Measurements from ENCODE around the gene VPS26C.

The VPS26C gene

DNA sequence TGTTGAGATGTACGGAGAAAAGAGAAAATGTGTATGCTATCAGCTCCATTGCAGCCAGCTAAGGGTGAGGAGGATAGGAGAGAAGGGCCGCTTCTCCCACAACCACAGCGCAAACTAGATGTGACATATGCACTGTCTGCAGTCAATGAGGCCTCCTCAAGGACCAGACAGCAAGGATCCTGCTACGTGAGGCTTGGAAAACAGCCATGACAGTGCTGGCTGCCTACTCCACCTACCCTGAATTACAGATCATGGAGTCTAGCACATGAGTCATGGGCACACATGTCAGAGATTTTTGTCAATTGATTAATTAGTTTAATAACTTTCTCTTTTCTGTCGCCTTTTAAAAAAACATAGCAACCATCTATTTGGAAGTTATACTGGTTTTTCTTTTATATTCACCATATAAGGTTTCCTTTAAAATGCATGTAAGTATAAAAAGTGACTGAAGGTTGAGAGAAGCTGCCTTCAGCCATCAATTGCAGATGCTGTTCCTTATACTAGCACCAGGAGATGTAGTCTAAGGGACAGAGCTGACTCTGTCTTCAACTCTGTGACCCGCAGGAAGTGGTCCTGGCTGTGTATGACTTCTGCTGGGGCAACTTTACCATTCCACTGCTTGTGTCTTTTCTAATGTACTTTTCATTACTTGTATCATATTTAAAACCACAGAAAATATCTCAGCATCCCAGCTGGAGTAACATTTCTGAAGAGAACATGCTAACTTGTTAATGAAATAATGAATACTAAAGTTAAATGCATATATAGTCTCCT lies 3.1 kb downstream of the VPS26C start:
- no peak for TF ChIP-seq TAF1 (IDR thresholded peaks at IDR 0.05; ENCODE audit: borderline replicate concordance, insufficient read depth, low read length)
- TF ChIP-seq FOXP2 (optimal IDR thresholded peaks at IDR 0.05; ENCODE audit: borderline replicate concordance, extremely low read depth, extremely low read length, insufficient read depth): no peak
- TF ChIP-seq, protein P1, sequence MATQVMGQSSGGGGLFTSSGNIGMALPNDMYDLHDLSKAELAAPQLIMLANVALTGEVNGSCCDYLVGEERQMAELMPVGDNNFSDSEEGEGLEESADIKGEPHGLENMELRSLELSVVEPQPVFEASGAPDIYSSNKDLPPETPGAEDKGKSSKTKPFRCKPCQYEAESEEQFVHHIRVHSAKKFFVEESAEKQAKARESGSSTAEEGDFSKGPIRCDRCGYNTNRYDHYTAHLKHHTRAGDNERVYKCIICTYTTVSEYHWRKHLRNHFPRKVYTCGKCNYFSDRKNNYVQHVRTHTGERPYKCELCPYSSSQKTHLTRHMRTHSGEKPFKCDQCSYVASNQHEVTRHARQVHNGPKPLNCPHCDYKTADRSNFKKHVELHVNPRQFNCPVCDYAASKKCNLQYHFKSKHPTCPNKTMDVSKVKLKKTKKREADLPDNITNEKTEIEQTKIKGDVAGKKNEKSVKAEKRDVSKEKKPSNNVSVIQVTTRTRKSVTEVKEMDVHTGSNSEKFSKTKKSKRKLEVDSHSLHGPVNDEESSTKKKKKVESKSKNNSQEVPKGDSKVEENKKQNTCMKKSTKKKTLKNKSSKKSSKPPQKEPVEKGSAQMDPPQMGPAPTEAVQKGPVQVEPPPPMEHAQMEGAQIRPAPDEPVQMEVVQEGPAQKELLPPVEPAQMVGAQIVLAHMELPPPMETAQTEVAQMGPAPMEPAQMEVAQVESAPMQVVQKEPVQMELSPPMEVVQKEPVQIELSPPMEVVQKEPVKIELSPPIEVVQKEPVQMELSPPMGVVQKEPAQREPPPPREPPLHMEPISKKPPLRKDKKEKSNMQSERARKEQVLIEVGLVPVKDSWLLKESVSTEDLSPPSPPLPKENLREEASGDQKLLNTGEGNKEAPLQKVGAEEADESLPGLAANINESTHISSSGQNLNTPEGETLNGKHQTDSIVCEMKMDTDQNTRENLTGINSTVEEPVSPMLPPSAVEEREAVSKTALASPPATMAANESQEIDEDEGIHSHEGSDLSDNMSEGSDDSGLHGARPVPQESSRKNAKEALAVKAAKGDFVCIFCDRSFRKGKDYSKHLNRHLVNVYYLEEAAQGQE (IDR thresholded peaks at IDR 0.05; ENCODE audit: insufficient read depth in 1 of 2, low read depth in 2 of 2, low read length in 2 of 2): no peak
- TF ChIP-seq POLR2AphosphoS5 (IDR thresholded peaks at IDR 0.05; ENCODE audit: low read depth, low read length): no peak
- no peak for TF ChIP-seq SIN3A (IDR thresholded peaks at IDR 0.05; ENCODE audit: borderline replicate concordance, insufficient read depth, low read length)

DNA sequence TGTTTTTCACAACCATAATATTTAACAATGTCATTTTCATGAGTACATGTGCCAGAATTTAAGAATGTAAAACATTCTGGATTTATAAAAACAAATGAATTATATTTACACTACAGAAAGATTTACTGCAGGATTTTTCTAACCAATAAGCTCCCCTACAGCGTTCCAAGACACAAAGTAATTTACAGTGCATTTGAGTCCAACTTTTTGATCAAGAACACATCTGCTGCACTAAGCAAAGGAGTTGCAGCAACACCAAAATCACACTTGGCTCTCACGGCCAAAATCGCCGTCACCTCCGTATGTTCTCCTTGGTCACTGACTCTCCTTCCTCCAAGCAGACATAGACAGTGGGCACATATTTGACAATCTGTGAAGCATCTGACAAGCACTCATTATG lies 7.7 kb downstream of the VPS26C start:
- TF ChIP-seq TAF1 (IDR thresholded peaks at IDR 0.05; ENCODE audit: borderline replicate concordance, insufficient read depth, low read length) (no peak), POLR2AphosphoS5 (IDR thresholded peaks at IDR 0.05; ENCODE audit: low read depth, low read length) (no peak), FOXP2 (optimal IDR thresholded peaks at IDR 0.05; ENCODE audit: borderline replicate concordance, extremely low read depth, extremely low read length, insufficient read depth) (no peak), SIN3A (IDR thresholded peaks at IDR 0.05; ENCODE audit: borderline replicate concordance, insufficient read depth, low read length) (no peak)
- TF ChIP-seq, protein P1 (IDR thresholded peaks at IDR 0.05; ENCODE audit: insufficient read depth in 1 of 2, low read depth in 2 of 2, low read length in 2 of 2): no peak

DNA sequence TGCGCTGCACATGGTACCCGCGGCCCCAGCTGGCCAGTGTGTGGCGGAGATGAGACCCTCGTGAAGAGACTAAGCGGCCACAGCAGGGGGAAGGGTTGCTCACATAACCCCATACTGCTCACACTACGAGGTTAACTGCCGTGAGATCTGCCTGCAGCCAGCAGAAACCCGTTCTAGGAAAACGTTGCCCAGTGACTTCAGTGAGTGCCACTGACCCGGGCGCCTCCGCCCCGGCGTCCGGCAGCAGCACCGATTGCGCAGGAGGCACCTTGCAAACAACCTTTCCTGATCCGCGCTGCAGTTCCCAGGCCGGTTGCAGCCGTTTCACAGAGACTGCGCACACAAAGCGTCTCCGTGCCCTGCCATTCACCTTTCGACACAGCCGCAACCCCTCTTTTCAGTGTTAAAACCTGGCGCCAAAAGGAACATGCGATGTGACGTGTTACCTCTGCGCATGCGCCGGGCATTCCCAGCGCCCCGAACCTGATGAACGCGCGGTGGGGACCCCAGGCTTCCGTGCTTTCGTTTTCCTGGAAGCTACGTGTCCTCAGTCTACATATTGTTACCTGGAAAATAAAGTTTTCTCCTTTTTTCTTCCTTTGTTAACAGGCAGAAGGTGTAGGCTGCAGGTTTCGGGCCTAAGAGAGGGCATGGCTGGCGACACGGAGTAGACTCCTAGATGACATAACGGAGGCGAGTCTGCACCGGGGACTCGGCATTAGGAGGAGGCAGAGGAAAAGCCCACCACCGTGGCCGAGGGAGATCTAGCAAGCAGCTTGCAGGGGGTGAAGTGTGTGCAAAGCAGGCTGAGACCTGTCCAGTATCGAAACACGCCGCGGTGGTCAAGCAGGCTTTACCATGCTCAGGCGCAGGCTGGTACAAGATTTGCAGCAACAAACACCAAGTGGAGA lies 8.9 kb downstream of the VPS26C start:
- TF ChIP-seq TAF1 (IDR thresholded peaks at IDR 0.05; ENCODE audit: borderline replicate concordance, insufficient read depth, low read length) (no peak), SIN3A (IDR thresholded peaks at IDR 0.05; ENCODE audit: borderline replicate concordance, insufficient read depth, low read length) (no peak), POLR2AphosphoS5 (IDR thresholded peaks at IDR 0.05; ENCODE audit: low read depth, low read length) (peak; percentile 57), FOXP2 (optimal IDR thresholded peaks at IDR 0.05; ENCODE audit: borderline replicate concordance, extremely low read depth, extremely low read length, insufficient read depth) (no peak)
- TF ChIP-seq, protein P1 (IDR thresholded peaks at IDR 0.05; ENCODE audit: insufficient read depth in 1 of 2, low read depth in 2 of 2, low read length in 2 of 2): no peak

DNA sequence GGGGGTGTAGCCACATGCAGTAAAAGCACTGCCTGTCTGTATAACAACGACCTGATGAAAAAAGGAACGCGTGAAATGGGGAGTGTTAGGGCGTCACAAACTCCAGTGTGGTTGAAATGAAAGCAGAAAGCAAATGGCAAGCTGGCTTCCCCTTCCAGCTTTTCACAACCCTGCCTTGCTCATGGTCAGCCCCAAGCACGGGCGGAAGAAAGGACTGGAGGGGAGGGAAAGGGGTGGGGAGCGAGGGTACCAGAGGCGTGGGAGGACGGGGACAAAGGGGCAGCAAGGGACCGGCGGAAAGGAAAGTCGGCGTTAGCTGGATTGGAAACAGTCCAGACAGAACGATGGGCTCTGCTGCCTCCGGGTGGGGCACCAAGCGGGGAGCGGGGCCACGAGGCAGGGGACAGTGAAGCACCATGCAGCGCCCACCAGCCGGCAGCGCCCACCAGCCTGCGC lies 9.6 kb downstream of the VPS26C start:
- TF ChIP-seq, protein P1 (IDR thresholded peaks at IDR 0.05; ENCODE audit: insufficient read depth in 1 of 2, low read depth in 2 of 2, low read length in 2 of 2): no peak
- TF ChIP-seq POLR2AphosphoS5 (IDR thresholded peaks at IDR 0.05; ENCODE audit: low read depth, low read length): peak; percentile 52
- no peak for TF ChIP-seq FOXP2 (optimal IDR thresholded peaks at IDR 0.05; ENCODE audit: borderline replicate concordance, extremely low read depth, extremely low read length, insufficient read depth)
- no peak for TF ChIP-seq SIN3A (IDR thresholded peaks at IDR 0.05; ENCODE audit: borderline replicate concordance, insufficient read depth, low read length)
- TF ChIP-seq TAF1 (IDR thresholded peaks at IDR 0.05; ENCODE audit: borderline replicate concordance, insufficient read depth, low read length): no peak; the same call in 1 of the 2 replicates

All from PFSK-1 (cell line).